SH-SY5Y (cell line): ENCODE measurements around the gene E2F7.

ENCODE experiments used
- GATA2 ChIP-seq: IDR thresholded peaks from 2 replicates; pipeline ENCODE4 v1.6.1; 2011; ENCODE audit warnings: mild to moderate bottlenecking, low read depth, low read length
- GATA3 ChIP-seq: IDR thresholded peaks from 2 replicates; pipeline ENCODE4 v1.6.1; 2011; ENCODE audit warnings: low read depth, mild to moderate bottlenecking, low read length, moderate library complexity

DNA sequence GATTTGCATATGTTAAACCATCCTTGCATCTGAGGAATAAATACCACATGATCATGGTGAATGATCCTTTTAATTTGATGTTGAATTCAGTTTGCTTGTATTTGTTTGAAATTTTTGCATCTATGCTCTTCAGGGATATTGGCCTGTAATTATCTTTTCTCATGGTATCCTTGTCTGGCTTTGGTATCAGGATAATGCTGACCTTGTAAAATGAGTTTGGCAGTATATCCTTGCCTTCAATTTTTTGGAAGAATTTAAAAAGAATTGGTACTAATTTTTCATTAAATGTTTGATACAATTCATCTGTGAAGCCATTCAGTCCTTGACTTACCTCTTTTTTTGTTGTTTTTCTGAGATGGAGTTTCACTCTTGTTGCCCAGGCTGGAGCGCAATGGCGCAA is 85.2 kb downstream of the E2F7 start:
- TF ChIP-seq GATA2, result no peak
- TF ChIP-seq GATA3, result no peak
